ENCODE results near the gene CDK14.

Gene CDK14

DNA sequence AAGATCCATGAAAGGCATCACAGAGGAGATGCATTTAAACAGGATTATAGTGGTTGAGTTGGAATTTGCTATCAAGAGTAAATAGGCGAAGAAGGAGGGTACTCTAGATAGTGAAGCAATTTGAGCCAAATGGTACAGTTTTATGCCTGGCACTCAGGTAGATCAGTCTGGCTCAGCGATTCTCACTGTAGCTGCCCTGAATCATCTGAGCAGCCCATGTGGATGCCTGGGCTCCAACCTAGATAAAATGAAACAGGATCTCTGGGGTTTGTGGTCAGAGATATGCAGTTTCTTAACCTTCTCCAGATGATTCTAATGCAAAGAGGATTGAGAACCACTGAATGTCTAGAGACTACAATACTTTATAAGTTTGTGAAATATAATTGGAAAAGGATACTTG, 386.1 kb downstream of the CDK14 start:
- no peak overlapping the region for H3K4me3 ChIP-seq (ENCODE audit: low read depth in 1 of 5, low read length in 5 of 5)
- no peak overlapping the region for H3K27ac ChIP-seq (ENCODE audit: low read depth, low read length)
- no peaks in the 10 kb centered on the region for H3K36me3 ChIP-seq (ENCODE audit: control insufficient read depth in 5 of 5, insufficient read depth in 5 of 5, low read length in 5 of 5)
- H3K4me1 ChIP-seq (ENCODE audit: control insufficient read depth in 5 of 5, insufficient read depth in 5 of 5, low read length in 5 of 5): no peaks in the 10 kb centered on the region
- H3K27me3 ChIP-seq (ENCODE audit: control insufficient read depth in 5 of 5, insufficient read depth in 4 of 5, low read length in 5 of 5): no peaks in the 10 kb centered on the region
- no peak overlapping the region for H3K9ac ChIP-seq (ENCODE audit: low read length in 5 of 5)
- H3K9me3 ChIP-seq (ENCODE audit: control insufficient read depth in 5 of 5, low read length in 5 of 5): peaks cover 0 to 4% (median 0%) of the 10 kb centered on the region in 5 donors

DNA sequence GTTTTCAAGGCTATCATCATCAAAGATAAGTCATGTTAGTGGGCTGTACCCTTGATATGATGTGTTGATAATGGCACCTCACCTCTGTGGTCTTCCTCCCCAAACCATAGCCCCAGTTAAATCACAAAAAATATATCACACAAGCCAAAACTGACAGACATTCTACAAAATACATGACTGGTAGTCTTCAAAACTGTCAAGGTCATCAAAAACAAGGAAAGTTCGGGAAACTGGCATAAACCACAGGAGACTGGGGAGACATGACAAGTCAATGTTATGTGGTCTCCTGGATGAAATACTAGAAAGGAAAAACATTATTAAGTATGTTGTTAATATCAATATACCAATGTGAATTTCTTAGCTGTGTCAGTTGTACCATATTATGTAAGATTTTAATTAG, 388.6 kb downstream of the CDK14 start:
- no peaks in the 10 kb centered on the region for H3K27me3 ChIP-seq (ENCODE audit: control insufficient read depth in 5 of 5, insufficient read depth in 4 of 5, low read length in 5 of 5)
- H3K36me3 ChIP-seq (ENCODE audit: control insufficient read depth in 5 of 5, insufficient read depth in 5 of 5, low read length in 5 of 5): no peaks in the 10 kb centered on the region
- peaks cover 0 to 6% (median 2%) of the 10 kb centered on the region in 5 donors for H3K4me1 ChIP-seq (ENCODE audit: control insufficient read depth in 5 of 5, insufficient read depth in 5 of 5, low read length in 5 of 5)
- H3K4me3 ChIP-seq (ENCODE audit: low read depth in 1 of 5, low read length in 5 of 5): no peak overlapping the region
- no peak overlapping the region for H3K27ac ChIP-seq (ENCODE audit: low read depth, low read length)
- H3K9ac ChIP-seq (ENCODE audit: low read length in 5 of 5): no peak overlapping the region
- peaks cover 0 to 4% (median 0%) of the 10 kb centered on the region in 5 donors for H3K9me3 ChIP-seq (ENCODE audit: control insufficient read depth in 5 of 5, low read length in 5 of 5)

DNA sequence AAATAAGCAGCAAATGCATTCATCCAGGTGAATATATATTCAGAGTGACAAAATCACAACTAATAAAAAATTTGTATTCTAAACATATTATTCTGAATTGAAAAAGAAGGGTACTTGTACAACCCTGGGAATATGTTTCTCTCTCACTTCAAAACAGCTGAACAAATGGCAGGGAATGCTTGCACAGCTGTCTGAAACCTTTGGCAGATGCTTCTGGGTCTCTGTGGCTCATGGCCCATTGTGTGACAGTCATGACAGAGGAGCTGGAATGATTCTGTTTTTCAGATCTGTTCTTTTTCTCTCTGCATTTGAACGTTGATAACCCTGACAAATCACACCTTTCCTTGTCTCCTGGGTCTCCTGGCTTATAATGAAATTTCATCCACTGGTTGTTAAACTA, 392.4 kb downstream of the CDK14 start:
- no peak overlapping the region for H3K4me3 ChIP-seq (ENCODE audit: low read depth in 1 of 5, low read length in 5 of 5)
- no peaks in the 10 kb centered on the region for H3K36me3 ChIP-seq (ENCODE audit: control insufficient read depth in 5 of 5, insufficient read depth in 5 of 5, low read length in 5 of 5)
- H3K9ac ChIP-seq (ENCODE audit: low read length in 5 of 5): no peak overlapping the region
- H3K4me1 ChIP-seq (ENCODE audit: control insufficient read depth in 5 of 5, insufficient read depth in 5 of 5, low read length in 5 of 5): peaks cover 0 to 6% (median 2%) of the 10 kb centered on the region in 5 donors
- no peak overlapping the region for H3K27ac ChIP-seq (ENCODE audit: low read depth, low read length)
- no peaks in the 10 kb centered on the region for H3K27me3 ChIP-seq (ENCODE audit: control insufficient read depth in 5 of 5, insufficient read depth in 4 of 5, low read length in 5 of 5)
- H3K9me3 ChIP-seq (ENCODE audit: control insufficient read depth in 5 of 5, low read length in 5 of 5): no peaks in the 10 kb centered on the region

DNA sequence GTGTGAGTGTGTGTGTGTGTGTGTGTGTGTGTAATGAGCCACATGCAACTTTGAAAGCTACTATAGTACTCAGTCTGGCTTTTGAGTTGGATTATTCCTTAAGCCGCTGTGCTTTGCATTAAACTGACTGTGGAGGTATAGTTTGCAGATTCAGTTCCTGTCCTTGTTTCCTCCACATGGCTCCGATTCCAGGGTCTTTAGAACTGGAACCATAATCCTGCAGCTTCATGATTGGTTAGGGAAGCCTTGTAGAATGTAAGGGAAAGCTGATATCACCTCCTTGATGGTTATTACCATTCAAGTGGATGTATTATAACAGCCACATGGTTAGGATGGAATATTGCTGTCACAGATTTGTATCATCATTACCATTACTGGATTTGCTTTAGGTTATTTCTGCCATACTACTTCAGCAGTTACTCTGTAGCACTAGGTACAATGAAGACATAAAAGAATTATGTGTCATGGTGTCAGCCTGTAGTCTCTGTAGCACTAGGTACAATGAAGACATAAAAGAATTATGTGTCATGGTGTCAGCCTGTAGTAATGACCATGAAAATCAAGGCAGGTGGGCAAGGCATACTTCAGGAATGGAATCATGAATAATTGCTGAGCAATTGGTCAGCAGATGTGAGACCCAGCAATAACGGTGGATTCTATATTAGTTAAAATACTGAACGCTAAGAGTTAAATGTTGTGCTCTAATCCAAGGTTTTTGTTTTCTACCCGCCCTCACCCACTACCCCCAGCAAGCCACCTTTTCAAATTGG, 393.1 kb downstream of the CDK14 start:
- Histone ChIP-seq H3K36me3 (ENCODE audit: control insufficient read depth in 5 of 5, insufficient read depth in 5 of 5, low read length in 5 of 5) (no peaks in the 10 kb centered on the region), H3K4me1 (ENCODE audit: control insufficient read depth in 5 of 5, insufficient read depth in 5 of 5, low read length in 5 of 5) (peaks cover 0 to 6% (median 2%) of the 10 kb centered on the region in 5 donors), H3K9ac (ENCODE audit: low read length in 5 of 5) (no peak overlapping the region), H3K27me3 (ENCODE audit: control insufficient read depth in 5 of 5, insufficient read depth in 4 of 5, low read length in 5 of 5) (no peaks in the 10 kb centered on the region), H3K27ac (ENCODE audit: low read depth, low read length) (no peak overlapping the region), H3K9me3 (ENCODE audit: control insufficient read depth in 5 of 5, low read length in 5 of 5) (no peaks in the 10 kb centered on the region), H3K4me3 (ENCODE audit: low read depth in 1 of 5, low read length in 5 of 5) (no peak overlapping the region)

DNA sequence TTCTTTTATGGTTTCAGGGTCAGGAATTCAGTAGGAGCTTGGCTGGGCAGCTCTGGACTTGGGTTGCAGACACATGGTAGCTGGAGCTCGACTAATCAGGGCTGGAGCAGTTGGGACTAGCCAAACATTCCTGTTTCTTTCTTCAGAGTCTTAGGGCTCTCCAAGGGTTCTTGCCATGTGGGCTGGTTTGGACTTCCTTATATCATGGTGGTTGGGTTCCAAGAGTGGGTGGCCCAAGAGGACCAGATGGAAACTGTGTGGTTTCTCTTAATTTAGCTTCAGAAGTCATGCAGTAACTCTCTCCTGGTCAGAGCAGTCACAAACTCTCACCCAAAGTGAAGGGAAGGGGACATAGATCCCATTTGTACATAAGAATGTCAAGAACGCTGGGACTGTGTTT, 398.0 kb downstream of the CDK14 start:
- H3K4me3 ChIP-seq (ENCODE audit: low read depth in 1 of 5, low read length in 5 of 5): no peak overlapping the region
- no peaks in the 10 kb centered on the region for H3K4me1 ChIP-seq (ENCODE audit: control insufficient read depth in 5 of 5, insufficient read depth in 5 of 5, low read length in 5 of 5)
- no peaks in the 10 kb centered on the region for H3K9me3 ChIP-seq (ENCODE audit: control insufficient read depth in 5 of 5, low read length in 5 of 5)
- no peak overlapping the region for H3K27ac ChIP-seq (ENCODE audit: low read depth, low read length)
- H3K27me3 ChIP-seq (ENCODE audit: control insufficient read depth in 5 of 5, insufficient read depth in 4 of 5, low read length in 5 of 5): no peaks in the 10 kb centered on the region
- H3K36me3 ChIP-seq (ENCODE audit: control insufficient read depth in 5 of 5, insufficient read depth in 5 of 5, low read length in 5 of 5): no peaks in the 10 kb centered on the region
- H3K9ac ChIP-seq (ENCODE audit: low read length in 5 of 5): no peak overlapping the region

DNA sequence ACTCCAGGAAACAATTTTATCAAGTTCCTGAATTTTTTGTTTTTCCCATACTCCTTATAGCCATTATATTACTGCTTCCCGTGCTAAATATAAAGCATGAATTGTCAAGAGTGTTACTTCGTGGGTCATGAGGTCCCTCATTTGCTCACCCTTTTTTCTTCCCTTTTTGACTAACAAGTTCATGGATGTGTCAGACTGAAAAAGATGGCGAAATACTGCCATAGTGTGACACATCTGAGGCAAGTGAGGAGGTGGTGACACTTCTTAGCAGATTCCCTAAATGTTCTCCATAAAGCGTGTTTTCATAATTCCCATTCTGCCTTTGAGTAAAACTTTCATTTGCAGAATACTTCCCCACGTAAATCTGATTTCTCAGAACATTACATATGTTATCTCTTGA, 398.5 kb downstream of the CDK14 start:
- Histone ChIP-seq H3K27ac (ENCODE audit: low read depth, low read length) (no peak overlapping the region), H3K27me3 (ENCODE audit: control insufficient read depth in 5 of 5, insufficient read depth in 4 of 5, low read length in 5 of 5) (no peaks in the 10 kb centered on the region)

DNA sequence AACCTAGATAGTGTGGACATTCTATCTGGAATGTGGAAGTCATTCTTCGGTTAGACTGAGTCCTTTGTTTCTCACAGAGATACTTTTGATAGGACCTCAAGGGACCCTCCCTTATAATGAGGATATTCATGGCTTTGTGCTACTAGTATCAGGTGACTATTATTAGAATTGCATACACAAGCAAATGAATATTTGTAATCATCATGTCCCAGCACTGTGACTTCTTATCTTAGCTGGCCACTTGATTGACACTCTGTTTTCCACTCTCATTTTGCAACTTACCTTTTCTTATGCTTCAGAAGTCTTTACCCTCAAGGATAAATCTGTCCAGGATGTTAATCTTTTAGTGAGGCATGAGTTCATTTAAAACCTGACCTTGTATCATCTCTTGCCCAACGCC, 399.9 kb downstream of the CDK14 start:
- Histone ChIP-seq H3K9me3 (ENCODE audit: control insufficient read depth in 5 of 5, low read length in 5 of 5) (no peaks in the 10 kb centered on the region), H3K27me3 (ENCODE audit: control insufficient read depth in 5 of 5, insufficient read depth in 4 of 5, low read length in 5 of 5) (no peaks in the 10 kb centered on the region), H3K4me1 (ENCODE audit: control insufficient read depth in 5 of 5, insufficient read depth in 5 of 5, low read length in 5 of 5) (no peaks in the 10 kb centered on the region), H3K9ac (ENCODE audit: low read length in 5 of 5) (no peak overlapping the region), H3K4me3 (ENCODE audit: low read depth in 1 of 5, low read length in 5 of 5) (no peak overlapping the region), H3K36me3 (ENCODE audit: control insufficient read depth in 5 of 5, insufficient read depth in 5 of 5, low read length in 5 of 5) (no peaks in the 10 kb centered on the region), H3K27ac (ENCODE audit: low read depth, low read length) (no peak overlapping the region)

More for the DNA sequence above, 398.5 kb downstream of the CDK14 start:
- no peaks in the 10 kb centered on the region for H3K9me3 ChIP-seq (ENCODE audit: control insufficient read depth in 5 of 5, low read length in 5 of 5)
- no peaks in the 10 kb centered on the region for H3K4me1 ChIP-seq (ENCODE audit: control insufficient read depth in 5 of 5, insufficient read depth in 5 of 5, low read length in 5 of 5)
- no peak overlapping the region for H3K9ac ChIP-seq (ENCODE audit: low read length in 5 of 5)
- H3K4me3 ChIP-seq (ENCODE audit: low read depth in 1 of 5, low read length in 5 of 5): no peak overlapping the region
- no peaks in the 10 kb centered on the region for H3K36me3 ChIP-seq (ENCODE audit: control insufficient read depth in 5 of 5, insufficient read depth in 5 of 5, low read length in 5 of 5)

DNA sequence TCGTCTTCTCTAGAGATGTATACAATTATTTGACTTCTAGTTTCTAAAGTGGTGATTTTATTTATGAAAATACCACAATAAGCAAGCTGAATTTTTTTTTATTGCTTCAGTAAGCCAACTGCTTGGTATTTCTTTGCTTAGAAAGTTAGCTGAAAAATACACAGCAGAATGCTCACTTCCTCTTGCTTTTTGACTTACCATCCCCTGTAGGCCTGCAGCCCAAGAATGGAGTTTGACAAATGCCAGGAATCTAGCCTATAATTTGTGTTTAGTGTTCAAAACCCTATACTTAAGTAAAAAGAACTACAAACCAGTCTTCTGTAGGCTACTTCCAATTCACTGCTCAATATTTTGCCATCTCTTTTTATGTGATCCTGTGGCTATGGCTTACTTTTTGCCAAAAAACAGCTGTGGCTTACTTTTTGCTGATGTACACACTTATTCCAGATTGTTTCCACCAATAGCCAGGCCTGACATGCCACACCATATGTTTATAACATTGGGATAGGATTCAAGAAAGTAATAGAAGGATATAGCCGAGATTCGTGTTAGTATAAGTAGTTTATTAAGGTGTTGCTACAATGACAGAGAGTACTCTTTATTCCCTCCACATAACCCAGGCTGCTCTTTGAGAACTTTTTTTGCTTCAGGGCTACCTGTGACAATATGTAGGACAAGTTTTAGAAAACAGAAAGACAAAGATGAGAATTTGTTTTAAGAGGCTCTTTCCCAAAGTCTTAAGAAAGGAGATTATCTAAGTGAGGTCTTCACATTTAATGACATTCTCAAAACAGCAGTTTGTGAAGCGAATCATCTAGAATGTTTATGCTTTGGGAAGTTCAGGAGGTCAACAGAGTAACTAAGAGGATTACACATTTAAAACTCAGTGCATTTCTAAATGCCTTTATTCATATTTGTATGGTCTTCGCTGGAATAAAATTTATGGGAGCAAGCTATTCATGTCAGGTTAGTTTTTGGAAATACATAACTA, 404.2 kb downstream of the CDK14 start:
- H3K27ac ChIP-seq (ENCODE audit: low read depth, low read length): no peak overlapping the region
- H3K4me1 ChIP-seq (ENCODE audit: control insufficient read depth in 5 of 5, insufficient read depth in 5 of 5, low read length in 5 of 5): no peaks in the 10 kb centered on the region
- no peaks in the 10 kb centered on the region for H3K27me3 ChIP-seq (ENCODE audit: control insufficient read depth in 5 of 5, insufficient read depth in 4 of 5, low read length in 5 of 5)
- no peak overlapping the region for H3K9ac ChIP-seq (ENCODE audit: low read length in 5 of 5)
- no peak overlapping the region for H3K4me3 ChIP-seq (ENCODE audit: low read depth in 1 of 5, low read length in 5 of 5)
- peaks cover 0 to 4% (median 0%) of the 10 kb centered on the region in 5 donors for H3K36me3 ChIP-seq (ENCODE audit: control insufficient read depth in 5 of 5, insufficient read depth in 5 of 5, low read length in 5 of 5)
- H3K9me3 ChIP-seq (ENCODE audit: control insufficient read depth in 5 of 5, low read length in 5 of 5): no peaks in the 10 kb centered on the region

DNA sequence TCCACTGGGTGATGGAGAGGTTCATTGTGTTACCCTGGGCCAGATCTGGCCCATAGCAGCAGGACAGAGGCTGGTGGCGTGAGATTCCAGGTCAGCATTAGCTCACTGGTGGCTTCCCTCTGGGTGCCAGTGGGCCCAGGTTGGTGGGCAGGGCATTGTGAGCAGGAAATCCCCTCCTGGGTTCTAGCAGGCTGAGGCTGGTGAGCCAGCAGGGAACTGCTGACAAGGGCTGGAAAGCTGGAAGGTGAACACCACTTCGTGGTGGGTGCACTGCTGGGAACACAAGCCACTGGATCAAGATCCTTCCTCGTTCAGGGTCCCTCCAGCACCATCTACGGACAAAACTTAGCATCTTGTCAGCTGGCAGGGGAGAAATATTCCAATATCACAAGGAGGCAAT, 408.9 kb downstream of the CDK14 start:
- H3K4me1 ChIP-seq (ENCODE audit: control insufficient read depth in 5 of 5, insufficient read depth in 5 of 5, low read length in 5 of 5): no peaks in the 10 kb centered on the region
- no peaks in the 10 kb centered on the region for H3K27me3 ChIP-seq (ENCODE audit: control insufficient read depth in 5 of 5, insufficient read depth in 4 of 5, low read length in 5 of 5)
- H3K27ac ChIP-seq (ENCODE audit: low read depth, low read length): no peak overlapping the region
- no peak overlapping the region for H3K4me3 ChIP-seq (ENCODE audit: low read depth in 1 of 5, low read length in 5 of 5)
- no peaks in the 10 kb centered on the region for H3K9me3 ChIP-seq (ENCODE audit: control insufficient read depth in 5 of 5, low read length in 5 of 5)
- H3K9ac ChIP-seq (ENCODE audit: low read length in 5 of 5): no peak overlapping the region
- H3K36me3 ChIP-seq (ENCODE audit: control insufficient read depth in 5 of 5, insufficient read depth in 5 of 5, low read length in 5 of 5): peaks cover 0 to 4% (median 0%) of the 10 kb centered on the region in 5 donors

DNA sequence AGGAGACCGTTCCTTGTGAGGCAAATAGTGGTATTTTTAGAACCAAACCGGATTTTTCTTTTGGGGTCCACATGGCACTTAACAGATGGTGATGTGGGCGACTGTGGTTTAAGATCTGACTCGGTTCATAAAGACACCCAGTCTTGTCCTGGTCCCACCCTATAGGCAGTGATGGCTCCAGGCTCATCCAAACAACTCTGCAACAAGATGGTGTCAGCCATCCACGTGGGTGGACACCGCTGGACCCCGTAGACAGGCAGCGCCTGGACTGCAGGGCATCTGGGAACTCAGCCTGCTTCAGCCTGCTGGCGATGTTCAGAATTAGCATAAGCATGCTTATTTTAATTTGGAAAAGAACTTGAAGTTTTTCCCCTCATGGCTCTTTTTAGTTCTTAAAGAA, 409.7 kb downstream of the CDK14 start:
- Histone ChIP-seq H3K27me3 (ENCODE audit: control insufficient read depth in 5 of 5, insufficient read depth in 4 of 5, low read length in 5 of 5) (no peaks in the 10 kb centered on the region), H3K4me3 (ENCODE audit: low read depth in 1 of 5, low read length in 5 of 5) (no peak overlapping the region)

More for the DNA sequence above, 409.7 kb downstream of the CDK14 start:
- Histone ChIP-seq H3K4me1 (ENCODE audit: control insufficient read depth in 5 of 5, insufficient read depth in 5 of 5, low read length in 5 of 5) (no peaks in the 10 kb centered on the region), H3K36me3 (ENCODE audit: control insufficient read depth in 5 of 5, insufficient read depth in 5 of 5, low read length in 5 of 5) (peaks cover 0 to 4% (median 0%) of the 10 kb centered on the region in 5 donors), H3K27ac (ENCODE audit: low read depth, low read length) (no peak overlapping the region), H3K9ac (ENCODE audit: low read length in 5 of 5) (no peak overlapping the region), H3K9me3 (ENCODE audit: control insufficient read depth in 5 of 5, low read length in 5 of 5) (no peaks in the 10 kb centered on the region)
